ENCODE measurements around the gene IL36A. TPM values are rescaled to one million over a fixed set of nuclear protein-coding genes. Genes with fewer than 3 reads are reported as not detected.

Gene IL36A
- polyA plus RNA-seq, 2 of the 4 experiments (the other 2 are of a cell fraction), result not detected

DNA sequence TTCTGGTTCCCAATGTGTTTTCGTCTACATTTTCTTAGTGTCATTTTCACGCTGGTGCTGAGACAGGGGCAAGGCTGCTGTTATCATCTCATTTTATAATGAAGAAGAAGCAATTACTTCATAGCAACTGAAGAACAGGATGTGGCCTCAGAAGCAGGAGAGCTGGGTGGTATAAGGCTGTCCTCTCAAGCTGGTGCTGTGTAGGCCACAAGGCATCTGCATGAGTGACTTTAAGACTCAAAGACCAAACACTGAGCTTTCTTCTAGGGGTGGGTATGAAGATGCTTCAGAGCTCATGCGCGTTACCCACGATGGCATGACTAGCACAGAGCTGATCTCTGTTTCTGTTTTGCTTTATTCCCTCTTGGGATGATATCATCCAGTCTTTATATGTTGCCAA is 20.2 kb upstream of the IL36A start:
- no peak for ATAC-seq
- no peak for FAIRE-seq
- CTCF ChIA-PET, result interaction anchor here (0.9 to 1.8 kb wide), 2 partner anchors 9 to 44 kb away, joined by 3 to 4 read pairs; no protein-coding TSS in a partner anchor
- Histone ChIP-seq H3K9me3 (peaks cover 12% of the 10 kb centered on the region; the same call in 2 of the 3 replicates), H3K4me2 (no peak overlapping the region), H3K4me1 (no peaks in the 10 kb centered on the region), H3K27ac (no peak overlapping the region), H3K4me3 (no peak overlapping the region)
- no peak for DNase-seq (ENCODE audit: low read depth in 1 of 2, low spot score in 1 of 2)
- WGBS (ENCODE audit: missing lambda C conversion rate), result 85% methylated on average over 5 of the region's 5 CpGs
- TF ChIP-seq NFE2L2 (conservative IDR thresholded peaks at IDR 0.05; ENCODE audit: low read length) (no peak), GATA3 (IDR thresholded peaks at IDR 0.05; ENCODE audit: borderline replicate concordance) (no peak), ZSCAN20 (CRISPR knock-in tag; IDR thresholded peaks at IDR 0.05) (no peak), RNF2 (IDR thresholded peaks at IDR 0.05; ENCODE audit: borderline replicate concordance, low read depth) (no peak), TFCP2L1 (CRISPR knock-in tag; IDR thresholded peaks at IDR 0.05) (no peak), ZNF302 (CRISPR knock-in tag; IDR thresholded peaks at IDR 0.05) (no peak), CBX2 (IDR thresholded peaks at IDR 0.05; ENCODE audit: borderline replicate concordance, low read depth) (no peak), CBX8 (IDR thresholded peaks at IDR 0.05) (no peak), EHMT2 (IDR thresholded peaks at IDR 0.05; ENCODE audit: low read depth) (no peak), TP53 (CRISPR knock-in tag; IDR thresholded peaks at IDR 0.05) (no peak), NR3C1 (IDR thresholded peaks at IDR 0.05) (no peak), BHLHE40 (IDR thresholded peaks at IDR 0.05; ENCODE audit: low read depth, low read length) (no peak), FOSL2 (IDR thresholded peaks at IDR 0.05) (no peak), FOSL2 (CRISPR knock-in tag; IDR thresholded peaks at IDR 0.05) (no peak)
- TF ChIP-seq, protein P1, sequence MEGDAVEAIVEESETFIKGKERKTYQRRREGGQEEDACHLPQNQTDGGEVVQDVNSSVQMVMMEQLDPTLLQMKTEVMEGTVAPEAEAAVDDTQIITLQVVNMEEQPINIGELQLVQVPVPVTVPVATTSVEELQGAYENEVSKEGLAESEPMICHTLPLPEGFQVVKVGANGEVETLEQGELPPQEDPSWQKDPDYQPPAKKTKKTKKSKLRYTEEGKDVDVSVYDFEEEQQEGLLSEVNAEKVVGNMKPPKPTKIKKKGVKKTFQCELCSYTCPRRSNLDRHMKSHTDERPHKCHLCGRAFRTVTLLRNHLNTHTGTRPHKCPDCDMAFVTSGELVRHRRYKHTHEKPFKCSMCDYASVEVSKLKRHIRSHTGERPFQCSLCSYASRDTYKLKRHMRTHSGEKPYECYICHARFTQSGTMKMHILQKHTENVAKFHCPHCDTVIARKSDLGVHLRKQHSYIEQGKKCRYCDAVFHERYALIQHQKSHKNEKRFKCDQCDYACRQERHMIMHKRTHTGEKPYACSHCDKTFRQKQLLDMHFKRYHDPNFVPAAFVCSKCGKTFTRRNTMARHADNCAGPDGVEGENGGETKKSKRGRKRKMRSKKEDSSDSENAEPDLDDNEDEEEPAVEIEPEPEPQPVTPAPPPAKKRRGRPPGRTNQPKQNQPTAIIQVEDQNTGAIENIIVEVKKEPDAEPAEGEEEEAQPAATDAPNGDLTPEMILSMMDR (IDR thresholded peaks at IDR 0.05), result no peak
- TF ChIP-seq, protein P2, sequence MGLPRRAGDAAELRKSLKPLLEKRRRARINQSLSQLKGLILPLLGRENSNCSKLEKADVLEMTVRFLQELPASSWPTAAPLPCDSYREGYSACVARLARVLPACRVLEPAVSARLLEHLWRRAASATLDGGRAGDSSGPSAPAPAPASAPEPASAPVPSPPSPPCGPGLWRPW (IDR thresholded peaks at IDR 0.05), result no peak
- POLR2A ChIA-PET, result no interaction called here

DNA sequence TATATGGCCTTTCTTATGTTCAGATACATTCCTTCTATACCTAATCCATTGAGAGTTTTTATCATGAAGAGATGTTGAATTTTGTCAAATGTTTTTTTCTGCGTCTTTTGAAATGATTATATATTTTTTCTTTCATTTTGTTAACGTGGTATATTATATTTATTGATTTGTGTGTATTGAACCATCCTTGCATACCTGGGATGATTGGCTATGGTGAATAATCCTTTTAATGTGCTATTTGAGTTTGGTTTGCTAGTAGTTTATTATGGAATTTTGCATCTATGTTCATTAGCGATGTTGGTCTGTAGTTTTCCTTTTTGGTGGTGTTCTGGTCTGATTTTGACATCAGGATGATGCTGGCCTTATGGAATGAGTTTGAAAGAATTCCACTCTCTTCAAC is 15.6 kb upstream of the IL36A start:
- no peak for DNase-seq (ENCODE audit: low read depth in 1 of 2, low spot score in 1 of 2)
- H3K27ac ChIP-seq, result no peak overlapping the region
- H3K4me1 ChIP-seq, result no peaks in the 10 kb centered on the region
- CTCF ChIA-PET, result no interaction called here
- no peak for ATAC-seq
- H3K9me3 ChIP-seq, result peaks cover 12% of the 10 kb centered on the region; the same call in 2 of the 3 replicates
- no peak overlapping the region for H3K4me2 ChIP-seq
- POLR2A ChIA-PET, result no interaction called here
- WGBS (ENCODE audit: missing lambda C conversion rate), result 3% methylated on average over 3 of the region's 3 CpGs
- TF ChIP-seq GATA3 (IDR thresholded peaks at IDR 0.05; ENCODE audit: borderline replicate concordance) (no peak), SMC3 (IDR thresholded peaks at IDR 0.05) (no peak), HDAC2 (IDR thresholded peaks at IDR 0.05) (no peak), BHLHE40 (IDR thresholded peaks at IDR 0.05; ENCODE audit: low read depth, low read length) (no peak), JUN (IDR thresholded peaks at IDR 0.05) (no peak)
- TF ChIP-seq, protein P3, sequence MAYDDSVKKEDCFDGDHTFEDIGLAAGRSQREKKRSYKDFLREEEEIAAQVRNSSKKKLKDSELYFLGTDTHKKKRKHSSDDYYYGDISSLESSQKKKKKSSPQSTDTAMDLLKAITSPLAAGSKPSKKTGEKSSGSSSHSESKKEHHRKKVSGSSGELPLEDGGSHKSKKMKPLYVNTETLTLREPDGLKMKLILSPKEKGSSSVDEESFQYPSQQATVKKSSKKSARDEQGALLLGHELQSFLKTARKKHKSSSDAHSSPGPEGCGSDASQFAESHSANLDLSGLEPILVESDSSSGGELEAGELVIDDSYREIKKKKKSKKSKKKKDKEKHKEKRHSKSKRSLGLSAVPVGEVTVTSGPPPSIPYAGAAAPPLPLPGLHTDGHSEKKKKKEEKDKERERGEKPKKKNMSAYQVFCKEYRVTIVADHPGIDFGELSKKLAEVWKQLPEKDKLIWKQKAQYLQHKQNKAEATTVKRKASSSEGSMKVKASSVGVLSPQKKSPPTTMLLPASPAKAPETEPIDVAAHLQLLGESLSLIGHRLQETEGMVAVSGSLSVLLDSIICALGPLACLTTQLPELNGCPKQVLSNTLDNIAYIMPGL (CRISPR knock-in tag; IDR thresholded peaks at IDR 0.05; ENCODE audit: borderline replicate concordance), result no peak
- H3K4me3 ChIP-seq, result no peak overlapping the region
- no peak for FAIRE-seq

DNA sequence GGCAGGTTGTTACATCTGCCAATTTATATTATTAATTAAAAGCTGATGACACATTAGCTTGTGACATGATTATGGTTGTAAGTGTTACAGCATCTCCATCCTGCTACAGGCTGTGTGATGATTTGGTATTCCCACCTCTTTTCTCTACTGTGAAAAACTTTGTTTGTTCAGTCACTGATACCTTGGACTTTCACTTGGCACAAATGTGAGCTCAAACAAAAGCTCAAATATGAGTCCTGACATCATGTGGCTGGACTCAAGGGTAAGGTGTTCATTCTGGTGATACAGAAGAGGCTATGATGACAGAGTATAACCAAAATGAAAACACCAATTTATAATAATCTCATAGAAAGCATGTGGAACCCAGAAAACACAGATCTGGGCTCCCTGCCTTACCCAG is 11.4 kb upstream of the IL36A start:
- DNase-seq (ENCODE audit: low read depth in 1 of 2, low spot score in 1 of 2) (no peak), ATAC-seq (no peak), FAIRE-seq (no peak)
- no peak overlapping the region for H3K4me3 ChIP-seq
- ChIA-PET CTCF (interaction anchor here (0.7 kb wide), 1 partner anchor 9 kb away, joined by 3 read pairs; no protein-coding TSS in a partner anchor), POLR2A (no interaction called here)
- no peak overlapping the region for H3K4me2 ChIP-seq
- TF ChIP-seq, protein P4, sequence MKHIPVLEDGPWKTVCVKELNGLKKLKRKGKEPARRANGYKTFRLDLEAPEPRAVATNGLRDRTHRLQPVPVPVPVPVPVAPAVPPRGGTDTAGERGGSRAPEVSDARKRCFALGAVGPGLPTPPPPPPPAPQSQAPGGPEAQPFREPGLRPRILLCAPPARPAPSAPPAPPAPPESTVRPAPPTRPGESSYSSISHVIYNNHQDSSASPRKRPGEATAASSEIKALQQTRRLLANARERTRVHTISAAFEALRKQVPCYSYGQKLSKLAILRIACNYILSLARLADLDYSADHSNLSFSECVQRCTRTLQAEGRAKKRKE (CRISPR knock-in tag; IDR thresholded peaks at IDR 0.05; ENCODE audit: low read depth), result no peak
- no peak for TF ChIP-seq HDAC2 (IDR thresholded peaks at IDR 0.05)
- TF ChIP-seq, protein P3 (CRISPR knock-in tag; IDR thresholded peaks at IDR 0.05; ENCODE audit: borderline replicate concordance), result no peak
- no peak overlapping the region for H3K27ac ChIP-seq
- H3K4me1 ChIP-seq, result no peaks in the 10 kb centered on the region
- H3K9me3 ChIP-seq, result peaks cover 12% of the 10 kb centered on the region; the same call in 2 of the 3 replicates
